Caco-2 (cell line): Measurements from ENCODE around the gene MRPL36. TPM values are rescaled to one million over a fixed set of nuclear protein-coding genes. Genes with fewer than 3 reads are reported as not detected.
"Not testable (repeated sequence)": the region's sequence is repeated elsewhere in the genome, so short reads cannot be mapped to it uniquely, and the experiment has no call there.

Experiments
- BruUV-seq: library from RNA; stranded (reverse); fragments of 400-500 nt; replicated peaks from 2 replicates; lab custom pipeline; 2021; lab: Mats Ljungman, UMichigan
- CTCF ChIA-PET: fragments of 300-600 bp; sonication (Branson Sonifier 250); formaldehyde crosslinking; loops from one replicate; lab custom pipeline; 2022; ENCODE audit warnings: antibody characterized with exemption; lab: Charles Lee
- POLR2A ChIA-PET: fragments of 300-600 bp; sonication (Branson Sonifier 250); formaldehyde crosslinking; loops from one replicate; lab custom pipeline; 2022; ENCODE audit warnings: antibody characterized with exemption; lab: Charles Lee
- DNase-seq, 2 experiments: peaks; one replicate each; pipeline versions ENCODE4 v3.0.0 to v3.0.0-alpha.2; 2020 to 2022
- H3K27me3 ChIP-seq: replicated peaks from 2 replicates; pipeline ENCODE4 v1.6.0; 2011; ENCODE audit warnings: low read length; ENCODE audit not compliant: control insufficient read depth, insufficient read depth
- H3K36me3 ChIP-seq: 2 replicates; pipeline ENCODE4 v1.5.1; 2011; ENCODE audit warnings: low read length; ENCODE audit not compliant: control insufficient read depth, insufficient read depth
- H3K4me1 ChIP-seq: fragments of 250-450 bp; sonication (Bioruptor Pico); 2 replicates; pipeline ENCODE4 v1.5.1; 2020; ENCODE audit warnings: mild to moderate bottlenecking
- H3K4me3 ChIP-seq: 2 replicates; pipeline ENCODE4 v1.5.1; 2011; ENCODE audit warnings: low read depth, mild to moderate bottlenecking, control low read depth, low read length
- H3K9me3 ChIP-seq: fragments of 250-450 bp; sonication (Bioruptor Pico); 2 replicates; pipeline ENCODE4 v1.5.1; 2020; ENCODE audit warnings: mild to moderate bottlenecking, moderate library complexity
- H3K27ac Mint-ChIP-seq: one replicate; pipeline ENCODE4 v1.8.0; 2022; ENCODE audit warnings: mixed read lengths; ENCODE audit not compliant: unreplicated experiment
- H3K27me3 Mint-ChIP-seq: one replicate; pipeline ENCODE4 v1.8.0; 2022; ENCODE audit warnings: mixed read lengths; ENCODE audit not compliant: insufficient read depth, unreplicated experiment
- H3K36me3 Mint-ChIP-seq: one replicate; pipeline ENCODE4 v1.8.0; 2022; ENCODE audit warnings: mild to moderate bottlenecking, mixed read lengths; ENCODE audit not compliant: insufficient read depth, unreplicated experiment
- H3K4me1 Mint-ChIP-seq: one replicate; pipeline ENCODE4 v1.8.0; 2022; ENCODE audit warnings: low read depth, mixed read lengths; ENCODE audit not compliant: unreplicated experiment
- H3K4me3 Mint-ChIP-seq: one replicate; pipeline ENCODE4 v1.8.0; 2022; ENCODE audit warnings: mild to moderate bottlenecking, moderate library complexity, mixed read lengths; ENCODE audit not compliant: unreplicated experiment
- H3K9me3 Mint-ChIP-seq: one replicate; pipeline ENCODE4 v1.8.0; 2022; ENCODE audit warnings: mixed read lengths; ENCODE audit not compliant: unreplicated experiment
- CTCF ChIP-seq, 2 experiments: fragments of 200-600 bp in 1 of 2; IDR thresholded peaks; 1 replicate in 1 of 2; 2 replicates in 1 of 2; pipeline versions ENCODE4 v1.5.1 to v1.8.0; 2011 to 2022; ENCODE audit warnings: antibody characterized with exemption in 1 of 2, control low read depth in 1 of 2, inconsistent platforms in 1 of 2, low read depth in 1 of 2, low read length in 1 of 2, mild to moderate bottlenecking in 1 of 2, moderate library complexity in 1 of 2; ENCODE audit not compliant: insufficient read depth in 1 of 2, severe bottlenecking in 1 of 2, unreplicated experiment in 1 of 2
- intact Hi-C: fragments of 100-400 bp; cut with micrococcal nuclease; formaldehyde crosslinking; loops from one replicate; pipeline ENCODE4 v1.10.0; 2022; ENCODE audit not compliant: unreplicated experiment
- total RNA-seq: library from RNA; stranded (reverse); gene quantifications from 2 replicates; pipeline ENCODE4 v1.2.3, GENCODE V29; 2022

Gene MRPL36
- total RNA-seq, 1 experiment from 2014 or later = 65.9 TPM

GRCh38 chr5:1818784-1819183 lies 19.1 kb upstream of the MRPL36 start:
- TF ChIP-seq CTCF (IDR thresholded peaks at IDR 0.05; ENCODE audit: insufficient read depth in 1 of 2, low read depth in 1 of 2, low read length in 1 of 2, severe bottlenecking in 1 of 2, unreplicated experiment in 1 of 2) = no peak
- H3K36me3 Mint-ChIP-seq = peaks cover 78% of the 10 kb centered on the region
- no peaks in the 10 kb centered on the region for H3K4me1 ChIP-seq
- H3K9me3 ChIP-seq = no peaks in the 10 kb centered on the region
- H3K27me3 ChIP-seq = no peaks in the 10 kb centered on the region
- H3K4me3 Mint-ChIP-seq = no peak overlapping the region
- no peaks in the 10 kb centered on the region for H3K27me3 Mint-ChIP-seq
- CTCF ChIA-PET = no interaction called here
- POLR2A ChIA-PET = no interaction called here
- no peak for DNase-seq
- H3K4me3 ChIP-seq = no peak overlapping the region
- H3K27ac Mint-ChIP-seq = no peak overlapping the region
- H3K36me3 ChIP-seq = peaks cover 9% of the 10 kb centered on the region
- no TSS peak for BruUV-seq
- intact Hi-C loops = no loop called here
- H3K4me1 Mint-ChIP-seq = no peaks in the 10 kb centered on the region
- H3K9me3 Mint-ChIP-seq = peaks cover 10% of the 10 kb centered on the region

- no peaks in the 10 kb centered on the region for H3K27me3 ChIP-seq
- no TSS peak for BruUV-seq
- Mint-ChIP-seq H3K4me3 (no peak overlapping the region), H3K4me1 (no peaks in the 10 kb centered on the region), H3K27ac (no peak overlapping the region), H3K36me3 (peaks cover 90% of the 10 kb centered on the region), H3K27me3 (no peaks in the 10 kb centered on the region), H3K9me3 (peaks cover 9% of the 10 kb centered on the region)
- intact Hi-C loops = no loop called here
- no peak for TF ChIP-seq CTCF (IDR thresholded peaks at IDR 0.05; ENCODE audit: insufficient read depth in 1 of 2, low read depth in 1 of 2, low read length in 1 of 2, severe bottlenecking in 1 of 2, unreplicated experiment in 1 of 2)
- DNase-seq = no peak
- ChIA-PET POLR2A (no interaction called here), CTCF (no interaction called here)
- peaks cover 9% of the 10 kb centered on the region for H3K36me3 ChIP-seq
- H3K4me1 ChIP-seq = no peaks in the 10 kb centered on the region
- no peaks in the 10 kb centered on the region for H3K9me3 ChIP-seq
- H3K4me3 ChIP-seq = no peak overlapping the region
These were observed 17.8 kb upstream of the MRPL36 start for GRCh38 chr5:1817261-1818043.

- peaks cover 91% of the 10 kb centered on the region for H3K36me3 Mint-ChIP-seq
- H3K4me3 Mint-ChIP-seq, H3K4me1 Mint-ChIP-seq, H3K36me3 ChIP-seq, H3K27me3 Mint-ChIP-seq, BruUV-seq, H3K4me1 ChIP-seq, CTCF ChIA-PET, H3K9me3 ChIP-seq, H3K9me3 Mint-ChIP-seq, H3K27ac Mint-ChIP-seq, H3K27me3 ChIP-seq, DNase-seq, H3K4me3 ChIP-seq, POLR2A ChIA-PET, intact Hi-C loops: not testable (repeated sequence)
These were observed 17.0 kb upstream of the MRPL36 start for GRCh38 chr5:1816495-1817089.
